GM18858 (cell line): ENCODE data around the gene ZDHHC8.

Experiments used
- ATAC-seq: cut with Tn5 transposase; IDR thresholded peaks from one replicate; pipeline ENCODE4 v1.9.1; 2021; ENCODE audit not compliant: unreplicated experiment

Gene ZDHHC8, protein sequence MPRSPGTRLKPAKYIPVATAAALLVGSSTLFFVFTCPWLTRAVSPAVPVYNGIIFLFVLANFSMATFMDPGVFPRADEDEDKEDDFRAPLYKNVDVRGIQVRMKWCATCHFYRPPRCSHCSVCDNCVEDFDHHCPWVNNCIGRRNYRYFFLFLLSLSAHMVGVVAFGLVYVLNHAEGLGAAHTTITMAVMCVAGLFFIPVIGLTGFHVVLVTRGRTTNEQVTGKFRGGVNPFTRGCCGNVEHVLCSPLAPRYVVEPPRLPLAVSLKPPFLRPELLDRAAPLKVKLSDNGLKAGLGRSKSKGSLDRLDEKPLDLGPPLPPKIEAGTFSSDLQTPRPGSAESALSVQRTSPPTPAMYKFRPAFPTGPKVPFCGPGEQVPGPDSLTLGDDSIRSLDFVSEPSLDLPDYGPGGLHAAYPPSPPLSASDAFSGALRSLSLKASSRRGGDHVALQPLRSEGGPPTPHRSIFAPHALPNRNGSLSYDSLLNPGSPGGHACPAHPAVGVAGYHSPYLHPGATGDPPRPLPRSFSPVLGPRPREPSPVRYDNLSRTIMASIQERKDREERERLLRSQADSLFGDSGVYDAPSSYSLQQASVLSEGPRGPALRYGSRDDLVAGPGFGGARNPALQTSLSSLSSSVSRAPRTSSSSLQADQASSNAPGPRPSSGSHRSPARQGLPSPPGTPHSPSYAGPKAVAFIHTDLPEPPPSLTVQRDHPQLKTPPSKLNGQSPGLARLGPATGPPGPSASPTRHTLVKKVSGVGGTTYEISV

DNA sequence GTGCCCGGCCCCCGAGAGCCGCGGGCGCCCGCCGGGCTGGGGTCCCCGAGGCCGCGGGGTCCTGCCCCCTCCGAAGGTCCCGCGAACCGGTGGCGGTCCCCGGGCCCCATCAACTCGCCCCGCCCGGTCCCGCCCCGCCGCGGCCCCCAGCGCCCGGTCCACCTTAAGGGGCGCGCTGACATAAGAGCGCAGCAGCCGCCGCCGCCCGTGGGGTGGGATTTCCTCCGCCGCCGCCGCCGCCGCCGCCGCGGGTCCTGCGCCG lies at the start of gene ZDHHC8:
Gene ZDHHC8, plus strand, starts transcription at position 208 of the 262 bp plus-strand sequence. CDS start 144 bp downstream, outside the sequence.
- no peak for ATAC-seq

DNA sequence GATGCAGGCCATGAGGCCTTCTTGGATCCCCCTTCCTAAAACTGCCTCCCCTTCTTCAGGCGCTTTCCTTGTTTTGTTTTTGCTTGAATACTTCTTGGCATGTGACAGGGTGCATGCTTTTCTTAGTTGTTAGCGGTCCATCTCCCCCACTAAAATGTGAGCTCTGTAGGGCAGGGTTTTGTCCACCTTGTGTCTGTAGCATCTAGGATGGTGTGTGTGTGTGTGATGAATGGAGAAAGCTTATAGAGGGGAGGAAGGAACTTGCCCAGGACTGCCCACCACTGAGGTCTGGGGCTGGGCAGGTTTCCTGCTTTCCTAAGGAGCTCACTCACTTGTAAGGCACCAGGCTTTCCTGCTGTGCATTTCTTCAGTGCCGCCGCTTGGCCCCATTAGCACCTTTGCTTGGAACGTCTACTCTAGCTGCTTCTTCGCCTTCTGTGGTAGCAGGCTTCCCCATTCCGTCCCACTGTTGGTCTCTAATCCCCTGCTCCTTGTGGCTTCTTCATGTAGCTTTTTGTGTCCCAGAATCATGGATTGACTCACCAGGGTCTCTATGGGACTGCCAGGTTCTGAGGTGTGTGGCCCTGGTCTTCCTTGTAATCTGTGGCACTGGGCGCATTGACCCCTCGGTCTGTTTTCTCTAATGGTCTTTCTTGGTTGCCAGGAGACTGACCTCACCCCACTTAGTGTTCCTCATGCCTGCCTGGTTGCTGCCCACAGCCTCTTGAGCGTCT lies 48.3 kb upstream of the ZDHHC8 start:
- no peak for ATAC-seq

DNA sequence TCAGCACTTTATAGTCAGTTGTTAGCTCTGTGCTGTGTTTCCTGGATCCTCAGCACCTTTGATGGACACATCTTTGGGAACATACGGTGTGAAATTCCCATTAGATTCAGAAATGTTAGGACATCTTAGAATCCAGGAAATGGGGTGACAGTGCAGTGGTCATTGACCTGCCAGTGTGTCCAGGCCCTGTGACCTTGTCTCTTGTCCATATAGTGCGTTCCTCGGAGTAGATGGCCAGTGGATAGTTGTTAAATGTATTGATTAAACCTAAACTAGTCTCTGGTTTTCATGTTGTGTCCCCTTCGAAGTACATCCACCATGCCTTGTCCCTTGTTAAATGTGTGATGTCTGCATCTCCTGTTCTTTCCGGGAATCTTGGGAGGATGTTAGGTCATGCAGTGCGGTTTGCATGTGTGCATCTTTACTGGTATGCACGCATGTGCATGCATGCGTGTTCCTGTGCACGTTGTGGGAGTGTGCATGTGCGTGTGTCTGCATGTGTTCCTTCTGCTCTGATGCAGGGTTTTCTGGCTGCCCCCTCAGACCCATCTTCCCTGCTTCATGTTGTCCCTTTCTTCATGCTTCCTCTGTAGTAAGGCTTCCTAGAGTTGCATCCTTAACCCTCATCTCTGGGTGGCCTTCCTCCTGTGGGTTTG lies 47.6 kb upstream of the ZDHHC8 start:
- ATAC-seq, result no peak

DNA sequence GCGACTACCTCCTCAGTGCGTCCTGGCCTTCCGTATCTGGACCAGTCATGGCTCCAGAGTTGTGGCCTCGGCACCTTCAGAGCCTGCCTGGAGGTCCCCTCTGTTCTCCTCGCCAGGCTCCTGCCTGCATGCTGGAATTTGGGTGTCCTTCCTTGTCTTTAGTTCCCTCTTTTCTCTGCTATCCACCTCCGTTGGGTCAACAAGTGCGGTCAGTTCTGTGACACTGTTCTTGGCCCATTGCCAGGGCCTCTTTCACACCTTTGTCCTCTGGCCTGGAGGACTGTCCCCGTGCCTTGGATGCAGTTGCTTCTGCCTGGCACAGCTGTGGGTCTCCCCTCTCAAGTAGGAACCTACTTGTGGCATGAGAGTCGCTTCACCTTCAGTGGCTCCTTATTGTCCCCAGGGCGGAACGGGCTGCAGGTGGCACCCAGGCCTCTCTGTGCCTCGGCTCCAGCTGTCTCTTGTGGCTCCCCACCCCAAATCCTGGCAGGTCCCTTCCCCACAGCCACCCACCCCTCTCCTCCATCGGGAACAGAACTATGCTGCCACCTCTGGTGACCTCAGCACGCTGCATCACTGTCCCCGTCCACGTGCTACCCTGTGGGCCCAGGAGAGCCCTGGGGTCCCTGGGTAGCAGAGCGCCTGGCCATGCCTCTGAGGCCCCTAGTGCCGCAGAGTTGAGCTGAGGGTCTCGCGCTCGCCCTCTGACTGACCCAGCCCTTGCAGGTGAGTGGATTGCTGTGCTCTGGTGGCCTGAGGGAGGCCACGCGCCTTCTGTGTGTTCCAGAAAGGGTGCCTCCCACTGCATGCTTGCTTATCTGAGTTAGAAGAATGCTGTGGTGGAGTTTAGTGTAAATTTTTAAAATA lies 46.8 kb upstream of the ZDHHC8 start:
- ATAC-seq, result no peak

DNA sequence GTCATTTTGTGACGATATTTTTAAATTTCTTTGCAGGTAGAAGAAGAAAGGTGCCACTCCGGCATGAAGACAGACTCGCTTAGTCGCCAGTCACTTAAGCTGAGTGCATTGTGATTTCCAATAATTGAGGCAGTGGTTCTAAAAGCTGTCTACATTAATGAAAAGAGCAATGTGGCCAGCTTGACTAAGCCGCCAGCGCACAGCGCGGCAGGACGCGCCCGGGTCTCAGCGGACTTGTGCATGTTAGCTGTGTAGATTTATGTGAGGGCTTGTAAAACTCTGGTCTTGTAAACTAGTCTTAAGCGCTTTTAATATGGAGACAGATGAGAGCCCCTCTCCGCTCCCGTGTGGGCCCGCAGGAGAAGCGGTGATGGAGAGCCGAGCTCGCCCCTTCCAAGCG lies 46.0 kb upstream of the ZDHHC8 start:
- no peak for ATAC-seq

DNA sequence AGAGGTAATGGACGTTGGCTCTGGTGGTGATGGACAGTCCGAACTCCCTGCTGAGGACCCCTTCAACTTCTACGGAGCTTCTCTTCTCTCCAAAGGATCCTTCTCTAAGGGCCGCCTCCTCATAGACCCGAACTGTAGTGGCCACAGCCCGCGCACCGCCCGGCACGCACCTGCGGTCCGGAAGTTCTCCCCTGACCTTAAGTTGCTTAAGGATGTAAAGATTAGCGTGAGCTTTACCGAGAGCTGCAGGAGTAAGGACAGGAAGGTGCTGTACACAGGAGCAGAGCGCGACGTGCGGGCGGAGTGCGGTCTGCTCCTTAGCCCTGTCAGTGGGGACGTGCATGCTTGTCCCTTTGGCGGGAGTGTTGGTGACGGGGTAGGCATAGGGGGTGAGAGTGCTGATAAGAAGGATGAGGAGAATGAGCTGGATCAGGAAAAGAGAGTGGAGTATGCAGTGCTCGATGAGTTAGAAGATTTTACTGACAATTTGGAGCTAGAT lies 45.5 kb upstream of the ZDHHC8 start:
- ATAC-seq, result no peak

DNA sequence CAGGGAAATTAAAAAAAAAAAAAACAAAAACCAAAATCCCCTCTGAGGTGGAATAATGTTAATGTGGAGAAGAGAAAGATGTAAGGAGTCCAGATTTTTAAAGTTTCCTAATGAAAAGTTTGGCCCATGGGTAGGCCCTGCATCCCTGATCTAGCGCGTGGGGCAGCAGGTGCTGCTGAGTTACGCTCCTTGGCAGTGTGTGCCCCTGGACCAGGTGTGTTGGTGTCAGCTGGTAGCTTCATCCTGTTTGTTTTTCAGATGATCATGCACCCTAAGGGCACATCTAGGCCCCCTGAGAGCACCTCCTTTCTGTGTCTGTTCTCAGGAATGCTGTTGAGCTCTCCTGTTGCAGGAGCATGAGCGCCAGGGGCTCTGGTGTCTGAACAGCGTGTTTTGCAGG lies 44.8 kb upstream of the ZDHHC8 start:
- no peak for ATAC-seq

DNA sequence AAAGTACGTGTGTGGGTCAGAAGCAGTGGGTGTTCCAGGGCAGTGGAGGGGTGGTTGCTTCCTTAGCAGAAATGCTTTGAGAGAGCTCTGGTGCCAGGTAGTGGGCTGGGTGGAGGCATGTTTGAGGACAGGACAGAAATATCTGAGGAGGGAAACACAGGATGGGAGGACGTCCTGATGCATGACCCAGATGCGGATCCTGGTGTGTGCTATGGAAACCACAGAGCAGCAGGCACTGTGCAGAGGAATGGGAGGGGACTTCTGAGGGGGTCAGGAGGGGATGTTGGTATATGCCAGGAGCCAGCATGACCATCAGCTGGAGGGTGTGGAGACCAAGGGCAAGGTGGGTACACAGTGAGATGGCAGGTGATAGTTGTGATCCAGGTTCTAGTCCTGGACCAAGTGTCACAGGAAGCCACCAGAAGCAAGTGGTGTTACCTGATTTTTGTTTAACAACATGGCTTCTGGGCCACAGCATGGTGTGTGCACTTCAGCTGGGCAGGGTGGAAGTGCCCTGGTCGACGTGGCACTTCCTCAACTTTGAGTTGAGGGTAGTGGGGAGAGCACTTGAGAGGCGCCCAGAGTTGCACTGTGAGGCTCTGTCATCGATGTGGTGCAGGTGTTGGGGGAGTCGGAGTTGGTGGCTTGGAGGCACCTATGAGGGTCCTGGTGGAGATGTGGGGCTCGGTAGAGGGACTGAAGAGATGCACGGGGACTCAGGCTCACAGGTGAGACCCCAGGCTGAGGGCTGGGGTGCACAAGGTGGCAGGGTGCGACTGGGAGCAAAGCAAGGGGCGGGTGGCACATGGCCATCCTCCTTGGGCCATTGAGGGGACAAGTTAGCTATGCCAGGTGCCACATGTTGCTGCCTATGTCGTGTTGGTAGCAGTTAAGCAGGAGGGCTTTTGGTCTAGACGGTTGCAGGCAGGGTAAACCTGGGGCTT lies 44.0 kb upstream of the ZDHHC8 start:
- no peak for ATAC-seq

DNA sequence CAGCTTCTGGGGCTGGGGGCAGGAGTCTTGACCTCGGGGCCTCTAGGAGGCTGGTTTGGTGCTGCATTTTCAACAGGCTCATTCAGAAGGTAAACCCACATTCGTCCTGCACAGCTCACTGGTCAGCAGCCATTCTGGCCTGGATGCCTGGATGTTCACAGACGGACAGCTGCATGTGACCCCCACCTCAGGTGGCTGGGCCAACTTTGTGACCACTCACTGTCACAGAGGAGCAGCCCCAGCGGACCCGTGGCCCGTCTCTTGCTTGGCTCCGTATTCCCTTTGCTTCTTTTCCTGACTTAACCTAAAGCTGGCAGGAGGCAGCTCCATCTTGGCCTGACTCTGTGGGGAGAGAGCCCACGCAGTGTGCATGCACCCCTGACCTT lies 43.3 kb upstream of the ZDHHC8 start:
- no peak for ATAC-seq

DNA sequence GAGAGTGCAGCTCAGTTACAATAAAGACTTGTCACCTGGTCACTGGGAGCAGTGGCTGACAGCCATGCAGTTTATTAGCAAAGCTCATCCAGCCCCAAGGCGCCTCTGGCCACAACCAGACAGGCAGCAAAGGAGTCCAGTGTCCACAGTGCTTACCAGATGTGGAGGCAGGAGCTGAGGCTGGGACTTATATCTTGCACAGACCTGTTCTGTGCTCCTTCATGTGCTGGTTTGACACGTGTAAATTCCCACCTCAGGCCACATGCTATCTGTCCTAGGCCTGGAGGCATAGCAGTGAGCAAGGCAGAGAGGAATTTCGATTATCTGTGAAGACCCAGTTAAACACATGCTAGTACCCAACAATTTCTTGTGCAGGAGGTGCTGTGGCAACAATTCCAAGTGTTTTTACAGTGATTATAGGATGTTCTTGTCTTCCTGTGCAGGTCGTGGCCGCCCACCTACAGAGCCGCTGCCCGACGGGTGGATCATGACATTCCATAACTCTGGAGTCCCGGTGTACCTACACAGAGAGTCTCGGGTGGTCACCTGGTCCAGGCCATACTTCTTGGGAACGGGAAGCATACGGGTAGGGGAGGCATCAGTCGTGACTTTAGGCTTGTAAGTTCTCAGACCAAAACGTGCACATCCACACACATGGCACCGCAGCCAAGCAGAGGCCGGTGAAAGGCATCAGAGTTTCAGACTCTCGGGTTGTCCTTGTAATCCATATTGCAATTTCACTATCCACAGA lies 42.2 kb upstream of the ZDHHC8 start:
- ATAC-seq, result no peak

DNA sequence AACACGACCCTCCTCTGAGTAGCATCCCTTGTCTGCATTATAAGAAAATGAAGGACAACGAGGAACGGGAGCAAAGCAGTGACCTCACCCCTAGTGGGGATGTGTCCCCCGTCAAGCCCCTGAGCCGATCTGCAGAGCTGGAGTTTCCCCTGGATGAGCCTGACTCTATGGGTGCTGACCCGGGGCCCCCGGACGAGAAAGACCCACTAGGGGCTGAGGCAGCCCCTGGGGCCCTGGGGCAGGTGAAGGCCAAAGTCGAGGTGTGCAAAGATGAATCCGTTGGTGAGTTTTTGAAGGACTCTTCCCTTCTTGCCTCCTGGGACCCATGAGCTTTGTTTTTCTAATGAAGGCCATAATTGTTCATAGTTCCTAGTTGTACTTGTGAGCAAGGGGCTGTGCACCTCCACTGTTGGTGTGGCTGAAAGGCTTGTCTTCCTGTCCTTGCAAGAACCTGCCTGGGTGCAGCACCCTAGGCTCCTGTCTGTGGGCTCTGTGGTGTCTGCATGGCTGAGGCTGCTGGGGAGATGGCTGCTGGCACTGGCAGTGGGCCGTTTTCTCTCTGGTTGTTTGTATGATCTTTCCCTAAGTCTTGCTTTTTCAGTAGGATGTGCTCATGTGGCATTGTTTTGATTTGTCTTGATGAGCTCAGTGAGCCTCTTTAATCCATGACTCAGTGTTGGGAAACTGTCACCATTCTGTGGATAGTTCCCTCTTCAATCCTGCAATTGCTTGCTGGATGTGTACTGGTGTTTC lies 41.5 kb upstream of the ZDHHC8 start:
- no peak for ATAC-seq

DNA sequence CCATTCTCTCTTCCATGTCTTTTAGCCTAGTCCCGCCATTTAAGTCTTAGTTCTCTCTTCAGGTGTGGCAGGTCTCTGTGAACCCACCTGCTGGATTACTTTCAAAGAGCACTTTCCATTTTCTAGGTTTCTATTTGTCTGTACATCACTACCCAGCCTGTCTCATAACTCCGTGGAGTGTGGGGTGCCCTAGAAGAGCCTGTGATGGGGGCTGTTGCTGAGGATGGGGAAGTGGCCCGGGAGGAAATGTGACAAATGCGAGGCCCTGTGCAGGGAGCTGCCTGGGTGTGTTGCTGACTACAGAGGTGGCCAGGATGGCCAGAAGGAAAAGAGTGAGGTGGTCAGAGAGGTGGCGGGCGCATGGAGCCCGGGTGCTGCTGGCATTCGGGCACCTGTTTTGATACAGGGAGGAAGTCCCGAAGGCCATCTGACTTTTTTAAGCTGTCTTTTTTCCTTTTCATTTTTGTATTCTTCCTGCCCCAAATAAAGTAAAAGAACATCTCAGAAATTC lies 40.8 kb upstream of the ZDHHC8 start:
- no peak for ATAC-seq

DNA sequence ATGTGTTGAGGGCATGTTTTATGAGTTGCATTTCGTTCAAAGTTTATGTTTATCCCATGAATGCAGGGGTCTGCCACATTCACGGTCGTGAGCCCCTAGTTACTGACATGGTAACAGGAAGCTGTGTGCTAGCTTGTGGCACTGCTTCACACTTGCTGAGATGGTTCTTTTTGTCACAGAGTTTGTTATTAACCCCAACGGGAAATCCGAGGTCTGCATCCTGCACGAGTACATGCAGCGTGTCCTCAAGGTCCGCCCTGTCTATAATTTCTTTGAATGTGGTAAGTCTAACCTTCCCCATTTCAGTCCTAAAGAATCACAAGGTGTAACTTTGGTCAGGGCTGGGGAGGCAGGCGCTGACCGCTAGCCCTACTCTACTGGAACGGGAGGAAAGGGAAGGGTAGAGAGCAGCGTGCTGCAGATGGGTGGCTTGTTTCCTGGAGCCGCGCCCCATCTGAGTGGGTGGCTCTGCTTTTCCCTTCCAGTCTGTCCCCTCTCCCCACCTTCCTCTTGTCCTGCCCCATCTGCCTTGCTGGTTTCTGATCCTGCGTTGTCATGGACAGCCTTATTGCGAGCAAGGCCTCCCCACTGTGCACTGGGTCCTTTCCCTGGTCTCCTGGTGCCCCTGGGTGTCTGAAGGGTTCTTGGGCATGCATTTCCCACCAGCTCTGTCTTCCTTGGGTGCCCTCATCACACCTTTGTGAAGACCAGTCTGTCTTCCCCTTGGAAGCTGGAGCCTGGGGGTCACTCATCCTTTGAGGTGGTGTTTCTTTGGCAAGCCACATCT lies 39.7 kb upstream of the ZDHHC8 start:
- no peak for ATAC-seq

DNA sequence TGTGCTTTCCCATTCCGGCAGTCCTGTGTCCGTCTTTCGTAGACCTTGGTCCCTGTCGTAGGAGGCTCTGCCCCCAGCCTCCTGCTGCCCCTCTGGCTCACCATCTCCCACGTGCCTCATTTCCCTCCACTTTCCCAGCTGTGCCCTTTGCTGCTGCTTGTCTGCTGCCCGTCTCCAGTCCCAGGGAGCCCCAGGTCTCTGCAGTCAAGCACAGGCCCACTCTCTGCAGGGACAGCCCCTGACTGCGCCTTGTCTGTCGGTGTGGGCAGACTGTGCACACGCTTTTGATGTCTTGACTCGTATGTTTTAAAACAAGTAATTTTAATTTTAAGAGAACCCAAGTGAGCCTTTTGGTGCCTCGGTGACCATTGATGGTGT lies 39.1 kb upstream of the ZDHHC8 start:
- no peak for ATAC-seq

DNA sequence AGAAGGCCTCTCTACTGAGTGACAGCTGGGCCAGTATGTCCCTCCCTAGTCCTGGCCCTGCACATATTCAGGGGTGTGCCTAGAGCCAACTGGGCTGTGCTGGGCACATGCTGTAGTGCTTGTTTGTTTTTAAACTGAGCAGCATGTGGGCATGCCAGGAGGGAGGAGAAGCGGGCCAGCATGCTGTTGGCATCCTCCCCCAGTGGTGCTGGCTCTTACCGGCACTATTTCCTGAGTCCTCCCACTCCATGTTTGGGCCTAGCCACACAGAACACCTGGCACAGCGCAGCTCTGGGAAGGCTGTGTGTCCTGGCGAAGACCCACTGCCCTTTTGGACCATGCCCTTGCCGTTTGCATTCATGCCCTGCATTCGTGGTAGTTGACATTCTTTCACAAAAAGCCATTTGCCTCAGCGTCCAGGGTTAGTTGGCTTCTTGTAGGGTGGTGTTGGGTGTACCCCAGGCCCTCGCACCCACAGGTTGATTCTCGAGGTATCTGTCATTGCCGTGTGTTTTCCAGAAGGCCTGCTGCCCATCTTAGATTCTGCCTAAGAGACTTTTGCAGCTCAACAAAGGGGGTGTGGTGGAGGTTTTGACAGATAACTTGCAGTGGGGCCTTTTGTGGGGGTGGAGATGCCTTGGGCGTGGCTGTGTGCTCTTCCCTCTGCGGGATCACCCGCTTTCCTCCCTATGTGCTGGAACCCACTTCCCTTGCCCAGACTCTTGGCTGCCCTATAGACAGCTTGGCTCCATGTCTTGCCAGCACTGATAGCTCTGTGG lies 38.0 kb upstream of the ZDHHC8 start:
- ATAC-seq, result no peak

DNA sequence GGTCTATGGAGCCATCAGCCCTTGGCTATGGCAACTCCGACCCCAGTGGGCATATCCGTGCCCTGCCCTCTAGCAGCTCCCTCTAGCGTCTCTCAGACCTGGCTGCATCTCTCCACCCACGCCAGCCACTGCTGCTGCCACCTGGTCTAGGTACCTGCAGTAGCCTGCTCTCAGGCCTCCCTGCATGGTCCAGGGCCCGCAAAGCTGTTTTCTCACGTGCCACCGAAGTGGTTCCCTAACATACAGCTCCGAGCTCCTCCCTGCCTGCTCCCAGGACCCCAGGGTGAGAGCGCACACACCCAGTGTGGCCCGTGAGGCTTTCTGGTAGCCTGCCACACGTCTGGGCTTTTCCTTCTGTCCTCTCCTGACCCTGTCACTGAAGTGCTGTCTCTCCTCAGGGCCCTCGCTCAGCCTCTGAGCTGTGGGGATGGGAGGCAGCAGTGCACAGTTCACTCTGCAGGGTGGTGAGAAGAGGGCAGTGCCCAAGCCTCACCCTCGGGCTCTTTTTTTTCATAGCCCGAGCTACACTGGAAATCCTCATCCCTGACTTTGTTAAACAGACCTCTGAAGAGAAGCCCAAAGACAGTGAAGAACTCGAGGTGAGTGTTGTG lies 37.3 kb upstream of the ZDHHC8 start:
- no peak for ATAC-seq
